CD14-positive monocyte (primary cell): ENCODE results near the gene MPP4. TPM values are rescaled to one million over a fixed set of nuclear protein-coding genes. Genes with fewer than 3 reads are reported as not detected.

ENCODE experiments used
- DNase-seq, 3 donors: peaks; one replicate each; pipeline ENCODE4 v3.0.0-alpha.2; 2011 to 2022
- H2AFZ ChIP-seq: 2 replicates; pipeline ENCODE4 v1.6.0; 2012; ENCODE audit warnings: mild to moderate bottlenecking, low read depth, low read length, inconsistent platforms; ENCODE audit not compliant: insufficient read depth, poor library complexity, severe bottlenecking
- H3K27ac ChIP-seq, 2 donors: 1 replicate in 1 of 2; 2 replicates in 1 of 2; pipeline ENCODE4 v1.5.1; 2012 to 2013; ENCODE audit warnings: low read length in 2 of 2, control low read depth in 1 of 2, inconsistent platforms in 1 of 2, low read depth in 1 of 2, mild to moderate bottlenecking in 1 of 2
- H3K27me3 ChIP-seq, 2 donors: one replicate each; pipeline versions ENCODE4 v1.6.0 to v1.6.1; 2011 to 2013; ENCODE audit warnings: low read length in 2 of 2; ENCODE audit not compliant: control insufficient read depth in 2 of 2, insufficient read depth in 2 of 2
- H3K36me3 ChIP-seq, 2 donors: replicated peaks in 1 of 2; 1 replicate in 1 of 2; 2 replicates in 1 of 2; pipeline versions ENCODE4 v1.5.1 to v1.6.1; 2012 to 2013; ENCODE audit warnings: low read length in 2 of 2, control low read depth in 1 of 2, inconsistent platforms in 1 of 2, mild to moderate bottlenecking in 1 of 2; ENCODE audit not compliant: insufficient read depth in 2 of 2, control insufficient read depth in 1 of 2
- H3K4me1 ChIP-seq, 2 donors: 1 replicate in 1 of 2; 2 replicates in 1 of 2; pipeline versions ENCODE4 v1.5.1 to v1.6.1; 2012 to 2013; ENCODE audit warnings: low read length in 2 of 2, control low read depth in 1 of 2, inconsistent platforms in 1 of 2, mild to moderate bottlenecking in 1 of 2, moderate library complexity in 1 of 2; ENCODE audit not compliant: insufficient read depth in 2 of 2, control insufficient read depth in 1 of 2
- H3K4me2 ChIP-seq: replicated peaks from 2 replicates; pipeline ENCODE3; 2012; ENCODE audit warnings: low read length, moderate library complexity, mild to moderate bottlenecking; ENCODE audit not compliant: poor library complexity, severe bottlenecking; ENCODE audit errors: extremely low read depth
- H3K4me3 ChIP-seq, 3 experiments: fragments of 200-600 bp in 1 of 3; sonication (generic) in 1 of 3; replicated peaks in 1 of 3; 1 replicate in 2 of 3; 2 replicates in 1 of 3; pipeline ENCODE4 v1.5.1; 2011 to 2013; ENCODE audit warnings: low read length in 3 of 3, mild to moderate bottlenecking in 3 of 3, control low read depth in 2 of 3, low read depth in 2 of 3, inconsistent platforms in 1 of 3, moderate library complexity in 1 of 3
- H3K79me2 ChIP-seq: 2 replicates; pipeline ENCODE4 v1.6.0; 2012; ENCODE audit warnings: mild to moderate bottlenecking, control low read depth, inconsistent platforms, low read length, moderate library complexity; ENCODE audit not compliant: insufficient read depth
- H3K9ac ChIP-seq: 2 replicates; pipeline ENCODE4 v1.6.0; 2017; ENCODE audit warnings: low read length, mild to moderate bottlenecking; ENCODE audit not compliant: insufficient read depth, poor library complexity, severe bottlenecking
- H3K9me3 ChIP-seq, 2 donors: replicated peaks in 1 of 2; 1 replicate in 1 of 2; 2 replicates in 1 of 2; pipeline versions ENCODE4 v1.5.1 to v1.6.1; 2012 to 2013; ENCODE audit warnings: low read length in 2 of 2, control low read depth in 1 of 2; ENCODE audit not compliant: control insufficient read depth in 1 of 2, insufficient read depth in 1 of 2
- H4K20me1 ChIP-seq: 2 replicates; pipeline ENCODE4 v1.6.0; 2012; ENCODE audit warnings: mild to moderate bottlenecking, low read length, control low read depth, moderate library complexity; ENCODE audit not compliant: insufficient read depth
- H3K27ac Mint-ChIP-seq, 7 donors: one replicate each; pipeline ENCODE4 v1.8.0; 2020; ENCODE audit warnings: mild to moderate bottlenecking in 7 of 7, mixed read lengths in 7 of 7, moderate library complexity in 6 of 7, inconsistent platforms in 2 of 7
- H3K27me3 Mint-ChIP-seq, 3 donors: one replicate each; pipeline ENCODE4 v1.8.0; 2021 to 2022; ENCODE audit warnings: low read depth in 3 of 3, mild to moderate bottlenecking in 3 of 3, mixed read lengths in 3 of 3, moderate library complexity in 3 of 3, inconsistent platforms in 1 of 3
- H3K36me3 Mint-ChIP-seq, 2 donors: one replicate each; pipeline ENCODE4 v1.8.0; 2020; ENCODE audit warnings: mixed read lengths in 2 of 2, inconsistent platforms in 1 of 2, mild to moderate bottlenecking in 1 of 2
- H3K4me1 Mint-ChIP-seq: one replicate; pipeline ENCODE4 v1.8.0; 2020; ENCODE audit warnings: mild to moderate bottlenecking, mixed read lengths
- H3K4me3 Mint-ChIP-seq, 2 donors: one replicate each; pipeline ENCODE4 v1.8.0; 2020; ENCODE audit warnings: mild to moderate bottlenecking in 2 of 2, mixed read lengths in 2 of 2, moderate library complexity in 1 of 2
- H3K9me3 Mint-ChIP-seq, 7 donors: one replicate each; pipeline ENCODE4 v1.8.0; 2020 to 2022; ENCODE audit warnings: mixed read lengths in 7 of 7, mild to moderate bottlenecking in 6 of 7, moderate library complexity in 6 of 7, inconsistent platforms in 2 of 7
- CTCF ChIP-seq: fragments of 200-600 bp; IDR thresholded peaks from one replicate; pipeline ENCODE4 v1.8.0; 2022; ENCODE audit warnings: antibody characterized with exemption, mild to moderate bottlenecking
- WGBS: methylation state at CpG from one replicate; pipeline ENCODE4 v1.1.5; 2013; ENCODE audit warnings: missing lambda C conversion rate; ENCODE audit not compliant: insufficient coverage; 5-methylcytosine and 5-hydroxymethylcytosine counted together
- intact Hi-C, 2 donors: fragments of 100-400 bp; cut with micrococcal nuclease; formaldehyde crosslinking; loops; one replicate each; pipeline versions ENCODE4 v1.15.0 to v1.15.1; 2023
- polyA plus RNA-seq, 3 donors: library from polyadenylated mRNA; depleted of rRNA in 1 of 3; unstranded in 2 of 3; stranded (reverse) in 1 of 3; fragments of 300-500 nt in 2 of 3; fragments of >200 nt in 1 of 3; fragmentation: Illumina TruSeq in 2 of 3; gene quantifications; 1 replicate in 2 of 3; 2 replicates in 1 of 3; pipeline ENCODE4 v1.2.3, GENCODE V29; 2012 to 2021

Gene MPP4
- polyA plus RNA-seq, 3 donors = 0.04 TPM; not detected in 2

DNA sequence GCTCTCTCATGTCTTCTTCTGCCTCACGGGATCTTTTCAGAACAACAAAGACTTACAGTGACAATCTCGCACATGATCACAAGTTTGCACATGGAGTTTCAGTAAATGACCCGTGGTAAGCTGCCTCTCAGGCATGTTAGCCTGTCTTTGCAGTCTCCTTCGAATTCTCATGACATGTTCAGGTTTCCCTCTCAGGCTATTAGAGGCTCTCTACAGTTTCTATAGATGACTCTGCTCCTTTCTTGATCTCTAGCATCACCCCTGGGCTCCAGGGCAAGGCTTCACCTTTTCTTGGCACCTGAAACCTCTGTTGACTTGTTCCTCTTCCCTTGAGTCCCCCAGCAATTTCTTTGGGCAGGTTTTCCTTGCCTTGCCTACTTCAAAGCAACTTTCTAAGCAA, 23.0 kb downstream of the MPP4 start:
- no peak overlapping the region for H3K4me2 ChIP-seq
- H3K36me3 Mint-ChIP-seq = no peaks in the 10 kb centered on the region
- H3K4me3 Mint-ChIP-seq = no peak overlapping the region
- no peak overlapping the region for H3K9ac ChIP-seq
- H3K36me3 ChIP-seq = no peaks in the 10 kb centered on the region
- H3K27me3 ChIP-seq = no peaks in the 10 kb centered on the region
- WGBS = 86% methylated on average over 4 of the region's 4 CpGs
- no peak overlapping the region for H3K27ac Mint-ChIP-seq
- DNase-seq = no peak
- H4K20me1 ChIP-seq = no peaks in the 10 kb centered on the region
- H3K27ac ChIP-seq = no peak overlapping the region
- no peaks in the 10 kb centered on the region for H3K4me1 ChIP-seq
- no peaks in the 10 kb centered on the region for H3K9me3 ChIP-seq
- intact Hi-C loops = no loop called here
- no peak for TF ChIP-seq CTCF
- peaks cover 0 to 4% (median 0%) of the 10 kb centered on the region in 7 donors for H3K9me3 Mint-ChIP-seq
- H2AFZ ChIP-seq = no peak overlapping the region
- no peaks in the 10 kb centered on the region for H3K79me2 ChIP-seq
- H3K27me3 Mint-ChIP-seq = peaks cover 0 to 3% (median 0%) of the 10 kb centered on the region in 3 donors
- no peak overlapping the region for H3K4me3 ChIP-seq
- H3K4me1 Mint-ChIP-seq = peaks cover 6% of the 10 kb centered on the region

GRCh38 chr2:201674794-201675193, 23.6 kb downstream of the MPP4 start:
- DNase-seq = no peak
- H3K27me3 Mint-ChIP-seq = peaks cover 0 to 3% (median 0%) of the 10 kb centered on the region in 3 donors
- Histone ChIP-seq H4K20me1 (no peaks in the 10 kb centered on the region), H3K27me3 (no peaks in the 10 kb centered on the region), H3K9ac (no peak overlapping the region), H3K36me3 (no peaks in the 10 kb centered on the region), H3K4me2 (no peak overlapping the region), H2AFZ (no peak overlapping the region), H3K4me3 (no peak overlapping the region), H3K27ac (no peak overlapping the region), H3K9me3 (no peaks in the 10 kb centered on the region), H3K4me1 (no peaks in the 10 kb centered on the region), H3K79me2 (no peaks in the 10 kb centered on the region)
- TF ChIP-seq CTCF = no peak
- H3K4me3 Mint-ChIP-seq = no peak overlapping the region
- peaks cover 6% of the 10 kb centered on the region for H3K4me1 Mint-ChIP-seq
- 90% methylated on average over 2 of the region's 3 CpGs for WGBS
- peaks cover 0 to 4% (median 0%) of the 10 kb centered on the region in 7 donors for H3K9me3 Mint-ChIP-seq
- no peaks in the 10 kb centered on the region for H3K36me3 Mint-ChIP-seq
- intact Hi-C loops = no loop called here
- H3K27ac Mint-ChIP-seq = no peak overlapping the region
